B cell (primary cell): ENCODE results near the gene ADAMTSL1. TPM values are rescaled to one million over a fixed set of nuclear protein-coding genes. Genes with fewer than 3 reads are reported as not detected.

Experiments
- ATAC-seq: fragments of 200-7000 bp; cut with Tn5 transposase; one replicate; pipeline ENCODE4 v1.10.0; 2021; ENCODE audit warnings: low read depth, mild to moderate bottlenecking, moderate number of reproducible peaks, moderate library complexity
- CTCF ChIA-PET: fragments of 350-600 bp; sonication (Branson Sonifier 250); formaldehyde crosslinking; loops from one replicate; lab custom pipeline; 2021; ENCODE audit warnings: antibody characterized with exemption, inconsistent platforms; lab: Charles Lee
- POLR2A ChIA-PET: fragments of 350-600 bp; sonication (Branson Sonifier 250); formaldehyde crosslinking; loops from one replicate; lab custom pipeline; 2021; ENCODE audit warnings: antibody characterized with exemption; lab: Charles Lee
- DNase-seq: peaks from one replicate; pipeline ENCODE4 v3.0.0; 2013
- H2AFZ ChIP-seq: 2 replicates; pipeline ENCODE4 v1.6.1; 2012; ENCODE audit warnings: mild to moderate bottlenecking, low read depth, low read length; ENCODE audit not compliant: insufficient read depth, poor library complexity, severe bottlenecking
- H3K27ac ChIP-seq, 2 donors: 1 replicate in 1 of 2; 2 replicates in 1 of 2; pipeline ENCODE4 v1.5.1; 2012 to 2013; ENCODE audit warnings: low read length in 2 of 2, mild to moderate bottlenecking in 2 of 2, moderate library complexity in 1 of 2
- H3K27me3 ChIP-seq, 4 experiments: fragments of 200-600 bp in 1 of 4; sonication (generic) in 1 of 4; replicated peaks in 1 of 4; 1 replicate in 2 of 4; 2 replicates in 2 of 4; pipeline versions ENCODE4 v1.6.1 to v1.7.0; 2013 to 2016; ENCODE audit warnings: low read length in 3 of 4, mild to moderate bottlenecking in 2 of 4, mixed read lengths in 1 of 4, moderate library complexity in 1 of 4; ENCODE audit not compliant: insufficient read depth in 4 of 4, control insufficient read depth in 3 of 4; ENCODE audit errors: control extremely low read depth in 1 of 4
- H3K36me3 ChIP-seq, 2 experiments: replicated peaks in 1 of 2; 1 replicate in 1 of 2; 2 replicates in 1 of 2; pipeline versions ENCODE4 v1.6.1 to v1.7.1; 2013; ENCODE audit warnings: low read length in 1 of 2; ENCODE audit not compliant: insufficient read depth in 2 of 2, control insufficient read depth in 1 of 2; ENCODE audit errors: control extremely low read depth in 1 of 2, extremely low read depth in 1 of 2
- H3K4me1 ChIP-seq, 2 donors: fragments of 200-600 bp in 1 of 2; sonication (generic) in 1 of 2; 1 replicate in 1 of 2; 2 replicates in 1 of 2; pipeline versions ENCODE4 v1.5.1 to v1.6.1; 2013 to 2017; ENCODE audit warnings: low read length in 2 of 2; ENCODE audit not compliant: control insufficient read depth in 2 of 2, insufficient read depth in 2 of 2
- H3K4me2 ChIP-seq: replicated peaks from 2 replicates; pipeline ENCODE3; 2012; ENCODE audit warnings: mild to moderate bottlenecking, low read depth, low read length; ENCODE audit not compliant: poor library complexity, severe bottlenecking
- H3K4me3 ChIP-seq, 5 experiments: fragments of 200-600 bp in 1 of 5; sonication (generic) in 1 of 5; 1 replicate in 3 of 5; 2 replicates in 2 of 5; pipeline versions ENCODE4 v1.5.1 to v1.7.0; 2011 to 2016; ENCODE audit warnings: low read length in 4 of 5, mild to moderate bottlenecking in 4 of 5, low read depth in 2 of 5, control low read depth in 1 of 5, moderate library complexity in 1 of 5; ENCODE audit not compliant: insufficient read depth in 1 of 5; ENCODE audit errors: control extremely low read depth in 1 of 5, extremely low read depth in 1 of 5
- H3K79me2 ChIP-seq: fragments of 200-600 bp; sonication (generic); one replicate; pipeline ENCODE4 v1.6.0; 2016; ENCODE audit warnings: low read length; ENCODE audit not compliant: control insufficient read depth, insufficient read depth
- H3K9ac ChIP-seq: fragments of 200-600 bp; sonication (generic); 2 replicates; pipeline ENCODE4 v1.6.1; 2017; ENCODE audit warnings: mild to moderate bottlenecking, low read length, moderate library complexity
- H3K9me3 ChIP-seq, 3 donors: one replicate each; pipeline versions ENCODE4 v1.6.1 to v1.7.1; 2013; ENCODE audit warnings: low read length in 2 of 3; ENCODE audit not compliant: control insufficient read depth in 2 of 3, insufficient read depth in 1 of 3; ENCODE audit errors: control extremely low read depth in 1 of 3
- H4K20me1 ChIP-seq: 2 replicates; pipeline ENCODE4 v1.6.0; 2012; ENCODE audit warnings: mild to moderate bottlenecking, low read length; ENCODE audit not compliant: insufficient read depth, control insufficient read depth, poor library complexity, severe bottlenecking
- H3K27ac Mint-ChIP-seq: one replicate; pipeline ENCODE4 v1.8.0; 2021; ENCODE audit warnings: mixed read lengths
- H3K27me3 Mint-ChIP-seq: one replicate; pipeline ENCODE4 v1.8.0; 2021; ENCODE audit warnings: mixed read lengths
- H3K4me1 Mint-ChIP-seq: one replicate; pipeline ENCODE4 v1.8.0; 2021; ENCODE audit warnings: mixed read lengths
- H3K4me3 Mint-ChIP-seq: one replicate; pipeline ENCODE4 v1.8.0; 2021; ENCODE audit warnings: mixed read lengths
- H3K9me3 Mint-ChIP-seq: one replicate; pipeline ENCODE4 v1.8.0; 2022; ENCODE audit warnings: mixed read lengths; ENCODE audit not compliant: insufficient read depth
- CTCF ChIP-seq: fragments of 200-600 bp; IDR thresholded peaks from one replicate; pipeline ENCODE4 v1.8.0; 2022; ENCODE audit warnings: antibody characterized with exemption, mild to moderate bottlenecking
- EZH2 ChIP-seq: IDR thresholded peaks from 2 replicates; pipeline ENCODE4 v1.6.1; 2012; ENCODE audit warnings: borderline replicate concordance, low read depth, mild to moderate bottlenecking, moderate library complexity, low read length; ENCODE audit not compliant: insufficient read depth, poor library complexity, severe bottlenecking
- WGBS: methylation state at CpG from one replicate; pipeline ENCODE4 v1.1.5; 2013; ENCODE audit warnings: missing lambda C conversion rate; ENCODE audit not compliant: insufficient coverage; 5-methylcytosine and 5-hydroxymethylcytosine counted together
- intact Hi-C: fragments of 100-400 bp; cut with micrococcal nuclease; formaldehyde crosslinking; loops from one replicate; pipeline ENCODE4 v1.10.0; 2022
- polyA plus RNA-seq: library from polyadenylated mRNA; depleted of rRNA; stranded (reverse); fragments of >200 nt; gene quantifications from 2 replicates; pipeline ENCODE4 v1.2.3, GENCODE V29; 2012
- total RNA-seq, 2 donors: library from RNA; stranded (reverse); fragments of 120-200 nt in 1 of 2; gene quantifications; 1 replicate in 1 of 2; 2 replicates in 1 of 2; pipeline versions ENCODE4 v1.2.3 to v1.2.4, GENCODE V29; 2013 to 2022

Gene ADAMTSL1
- total and polyA plus RNA-seq, 2 donors (not counting 1 experiment from before 2014, with no cell fraction given), result not detected

GRCh38 chr9:18889550-18889949 is 415.6 kb downstream of the ADAMTSL1 start:
- WGBS, result 98% methylated on average over 11 of the region's 12 CpGs
- H3K79me2 ChIP-seq, result no peaks in the 10 kb centered on the region
- ChIA-PET CTCF (no interaction called here), POLR2A (no interaction called here)
- intact Hi-C loops, result no loop called here
- H3K4me1 Mint-ChIP-seq, result no peaks in the 10 kb centered on the region
- ATAC-seq (no peak), DNase-seq (no peak)
- peaks cover 0 to 6% (median 0%) of the 10 kb centered on the region in 3 donors for H3K9me3 ChIP-seq
- peaks cover 10% of the 10 kb centered on the region for H3K27me3 Mint-ChIP-seq
- H3K4me2 ChIP-seq, result no peak overlapping the region
- no peaks in the 10 kb centered on the region for H3K27me3 ChIP-seq
- H3K27ac Mint-ChIP-seq, result no peak overlapping the region
- H3K4me3 Mint-ChIP-seq, result no peak overlapping the region
- no peaks in the 10 kb centered on the region for H3K4me1 ChIP-seq
- H3K9me3 Mint-ChIP-seq, result peaks cover under 1% of the 10 kb centered on the region
- no peaks in the 10 kb centered on the region for H3K36me3 ChIP-seq
- no peaks in the 10 kb centered on the region for H4K20me1 ChIP-seq
- H3K9ac ChIP-seq, result no peak overlapping the region
- no peak overlapping the region for H3K27ac ChIP-seq
- H3K4me3 ChIP-seq, result no peak overlapping the region
- no peak overlapping the region for H2AFZ ChIP-seq
- TF ChIP-seq EZH2 (no peak), CTCF (no peak)

- H3K27me3 Mint-ChIP-seq, result peaks cover 8% of the 10 kb centered on the region
- H3K4me1 Mint-ChIP-seq, result no peaks in the 10 kb centered on the region
- H3K27me3 ChIP-seq, result no peaks in the 10 kb centered on the region
- no peak overlapping the region for H3K9ac ChIP-seq
- H2AFZ ChIP-seq, result no peak overlapping the region
- TF ChIP-seq EZH2 (no peak), CTCF (no peak)
- H3K27ac ChIP-seq, result no peak overlapping the region
- H3K4me3 ChIP-seq, result no peak overlapping the region
- no peaks in the 10 kb centered on the region for H3K4me1 ChIP-seq
- CTCF ChIA-PET, result no interaction called here
- no peaks in the 10 kb centered on the region for H3K79me2 ChIP-seq
- H3K9me3 Mint-ChIP-seq, result peaks cover 2% of the 10 kb centered on the region
- H3K9me3 ChIP-seq, result peaks cover 0 to 6% (median under 1%) of the 10 kb centered on the region in 3 donors
- WGBS, result no CpG with 5 or more reads among the region's 4 CpGs
- POLR2A ChIA-PET, result no interaction called here
- no peak overlapping the region for H3K4me3 Mint-ChIP-seq
- no peak overlapping the region for H3K27ac Mint-ChIP-seq
- H3K4me2 ChIP-seq, result no peak overlapping the region
- DNase-seq (no peak), ATAC-seq (no peak)
- no peaks in the 10 kb centered on the region for H3K36me3 ChIP-seq
- intact Hi-C loops, result no loop called here
- H4K20me1 ChIP-seq, result no peaks in the 10 kb centered on the region
These were observed 416.4 kb downstream of the ADAMTSL1 start for GRCh38 chr9:18890372-18890771.
